Trophoblast cell (in vitro differentiated cells and primary cell): Measurements from ENCODE around the gene REG1B. TPM values are rescaled to one million over a fixed set of nuclear protein-coding genes. Genes with fewer than 3 reads are reported as not detected.

Experiments
- DNase-seq, 2 donors: peaks; one replicate each; pipeline ENCODE4 v3.0.0-alpha.2; 2016
- H2AFZ ChIP-seq: 2 replicates; pipeline ENCODE4 v1.6.1; 2013; ENCODE audit warnings: low read length, moderate library complexity, mild to moderate bottlenecking; ENCODE audit not compliant: insufficient read depth, poor library complexity
- H2AK5ac ChIP-seq: 2 replicates; pipeline ENCODE4 v1.6.1; 2013; ENCODE audit warnings: mild to moderate bottlenecking, low read length
- H2BK120ac ChIP-seq: 2 replicates; pipeline ENCODE4 v1.6.1; 2013; ENCODE audit warnings: low read length, mild to moderate bottlenecking, moderate library complexity; ENCODE audit not compliant: insufficient read depth, poor library complexity
- H2BK12ac ChIP-seq: 2 replicates; pipeline ENCODE4 v1.6.1; 2013; ENCODE audit warnings: mild to moderate bottlenecking, low read length, moderate library complexity
- H2BK5ac ChIP-seq: 2 replicates; pipeline ENCODE4 v1.6.1; 2013; ENCODE audit warnings: low read length, low read depth, moderate library complexity, mild to moderate bottlenecking; ENCODE audit not compliant: poor library complexity
- H3K14ac ChIP-seq: 2 replicates; pipeline ENCODE4 v1.6.1; 2013; ENCODE audit warnings: mild to moderate bottlenecking, low read length
- H3K18ac ChIP-seq: 2 replicates; pipeline ENCODE4 v1.6.1; 2013; ENCODE audit warnings: mild to moderate bottlenecking, low read length
- H3K23ac ChIP-seq: 2 replicates; pipeline ENCODE4 v1.6.1; 2013; ENCODE audit warnings: low read length
- H3K27ac ChIP-seq: 2 replicates; pipeline ENCODE4 v1.5.1; 2013; ENCODE audit warnings: low read depth, mild to moderate bottlenecking, inconsistent platforms, low read length, moderate library complexity
- H3K27me3 ChIP-seq: 2 replicates; pipeline ENCODE4 v1.6.1; 2013; ENCODE audit warnings: inconsistent platforms, mild to moderate bottlenecking, low read length, moderate library complexity; ENCODE audit not compliant: insufficient read depth
- H3K36me3 ChIP-seq, 2 experiments: 1 replicate in 1 of 2; 2 replicates in 1 of 2; pipeline ENCODE4 v1.6.1; 2013; ENCODE audit warnings: low read length in 2 of 2, mild to moderate bottlenecking in 2 of 2, moderate library complexity in 1 of 2; ENCODE audit not compliant: insufficient read depth in 2 of 2, control insufficient read depth in 1 of 2
- H3K4ac ChIP-seq: 2 replicates; pipeline ENCODE4 v1.6.1; 2013; ENCODE audit warnings: low read depth, mild to moderate bottlenecking, low read length, moderate library complexity
- H3K4me1 ChIP-seq, 2 experiments: 1 replicate in 1 of 2; 2 replicates in 1 of 2; pipeline ENCODE4 v1.6.1; 2013; ENCODE audit warnings: low read length in 2 of 2, mild to moderate bottlenecking in 2 of 2, moderate library complexity in 1 of 2; ENCODE audit not compliant: insufficient read depth in 2 of 2, control insufficient read depth in 1 of 2
- H3K4me2 ChIP-seq: 2 replicates; pipeline ENCODE4 v1.6.1; 2013; ENCODE audit warnings: inconsistent platforms, mild to moderate bottlenecking, low read length, moderate library complexity
- H3K4me3 ChIP-seq: 2 replicates; pipeline ENCODE4 v1.5.1; 2013; ENCODE audit warnings: mild to moderate bottlenecking, low read depth, low read length, inconsistent platforms
- H3K79me1 ChIP-seq: one replicate; pipeline ENCODE4 v1.6.1; 2013; ENCODE audit warnings: low read length
- H3K79me2 ChIP-seq: 2 replicates; pipeline ENCODE4 v1.6.1; 2013; ENCODE audit warnings: low read length, mild to moderate bottlenecking; ENCODE audit not compliant: control insufficient read depth, insufficient read depth, poor library complexity
- H3K9ac ChIP-seq: 2 replicates; pipeline ENCODE4 v1.6.1; 2013; ENCODE audit warnings: mild to moderate bottlenecking, low read length
- H3K9me3 ChIP-seq: 2 replicates; pipeline ENCODE4 v1.6.1; 2013; ENCODE audit warnings: low read depth, mild to moderate bottlenecking, control low read depth, inconsistent platforms, low read length; ENCODE audit not compliant: insufficient read depth
- H4K12ac ChIP-seq: 2 replicates; pipeline ENCODE4 v1.6.1; 2013; ENCODE audit warnings: low read depth, mild to moderate bottlenecking, low read length, moderate library complexity
- H4K8ac ChIP-seq: 2 replicates; pipeline ENCODE4 v1.6.1; 2013; ENCODE audit warnings: low read depth, mild to moderate bottlenecking, low read length, moderate library complexity
- H4K91ac ChIP-seq: one replicate; pipeline ENCODE4 v1.6.1; 2013; ENCODE audit warnings: low read depth, mild to moderate bottlenecking, low read length, moderate library complexity
- WGBS: extraction: QIAGEN DNeasy Blood & Tissue Kit; methylation state at CpG from one replicate; pipeline ENCODE4 v1.1.7; 2013; ENCODE audit warnings: missing lambda C conversion rate; ENCODE audit not compliant: insufficient read length, insufficient coverage; ENCODE audit errors: extremely low coverage; 5-methylcytosine and 5-hydroxymethylcytosine counted together
- polyA plus RNA-seq: library from polyadenylated mRNA; stranded (reverse); fragments of 200-250 nt; gene quantifications from 2 replicates; pipeline ENCODE4 v1.2.3, GENCODE V29; 2013

Gene REG1B
- polyA plus RNA-seq = not detected in 2 replicates

- no peak within 1 kb of the TSS for H3K4ac ChIP-seq
- H2AFZ ChIP-seq = no peak within 1 kb of the TSS
- no peak within 1 kb of the TSS for H3K18ac ChIP-seq
- no peaks in the 10 kb centered on the region for H3K79me1 ChIP-seq
- DNase-seq = no peak
- H2AK5ac ChIP-seq = no peak within 1 kb of the TSS
- no peak within 1 kb of the TSS for H3K4me2 ChIP-seq
- H3K23ac ChIP-seq = no peak within 1 kb of the TSS
- H2BK120ac ChIP-seq = no peak within 1 kb of the TSS
- no peak within 1 kb of the TSS for H3K9ac ChIP-seq
- H4K12ac ChIP-seq = no peak within 1 kb of the TSS
- no peak within 1 kb of the TSS for H4K8ac ChIP-seq
- H3K27me3 ChIP-seq = no peaks in the 10 kb centered on the region
- no peak within 1 kb of the TSS for H2BK12ac ChIP-seq
- H4K91ac ChIP-seq = no peak within 1 kb of the TSS
- no peaks in the 10 kb centered on the region for H3K9me3 ChIP-seq
- no peaks in the 10 kb centered on the region for H3K79me2 ChIP-seq
- no peak within 1 kb of the TSS for H3K14ac ChIP-seq
- H3K4me3 ChIP-seq = no peak within 1 kb of the TSS
- no peak within 1 kb of the TSS for H3K27ac ChIP-seq
- H2BK5ac ChIP-seq = no peak within 1 kb of the TSS
- no peaks in the 10 kb centered on the region for H3K4me1 ChIP-seq
- H3K36me3 ChIP-seq = no peaks in the 10 kb centered on the region
- WGBS = no CpG with 5 or more reads among the region's 2 CpGs
Observed at GRCh38 chr2:79087785-79088364, at the start of gene REG1B. REG1B (minus strand) TSS chr2:79087993; CDS start chr2:79087612, 381 bp downstream.

GRCh38 chr2:79131687-79132086 lies 43.9 kb upstream of the REG1B start:
- no peak overlapping the region for H2AK5ac ChIP-seq
- no peaks in the 10 kb centered on the region for H3K36me3 ChIP-seq
- no peak overlapping the region for H3K23ac ChIP-seq

GRCh38 chr2:79129804-79130203 lies 42.0 kb upstream of the REG1B start:
- no peak overlapping the region for H3K4me2 ChIP-seq
- no peak overlapping the region for H2BK5ac ChIP-seq
- DNase-seq = no peak
- H2BK120ac ChIP-seq = no peak overlapping the region
- no peak overlapping the region for H3K4me3 ChIP-seq
- H3K36me3 ChIP-seq = no peaks in the 10 kb centered on the region
- no peak overlapping the region for H3K18ac ChIP-seq
- H3K27me3 ChIP-seq = no peaks in the 10 kb centered on the region
- H3K79me1 ChIP-seq = no peaks in the 10 kb centered on the region
- H4K8ac ChIP-seq = no peak overlapping the region
- H3K9ac ChIP-seq = no peak overlapping the region
- no peak overlapping the region for H4K12ac ChIP-seq
- no peak overlapping the region for H2AK5ac ChIP-seq
- no peak overlapping the region for H3K14ac ChIP-seq
- no peak overlapping the region for H2BK12ac ChIP-seq
- H3K27ac ChIP-seq = no peak overlapping the region
- no peak overlapping the region for H3K23ac ChIP-seq
- no peaks in the 10 kb centered on the region for H3K79me2 ChIP-seq
- H3K9me3 ChIP-seq = no peaks in the 10 kb centered on the region
- no peak overlapping the region for H2AFZ ChIP-seq
- no peak overlapping the region for H3K4ac ChIP-seq
- H4K91ac ChIP-seq = no peak overlapping the region
- H3K4me1 ChIP-seq = no peaks in the 10 kb centered on the region

More at GRCh38 chr2:79131687-79132086, 43.9 kb upstream of the REG1B start:
- no peak overlapping the region for H4K91ac ChIP-seq
- no peak for DNase-seq
- no peak overlapping the region for H3K4me3 ChIP-seq
- H2AFZ ChIP-seq = no peak overlapping the region
- no peak overlapping the region for H4K8ac ChIP-seq
- H3K9me3 ChIP-seq = no peaks in the 10 kb centered on the region
- no peak overlapping the region for H2BK120ac ChIP-seq
- no peak overlapping the region for H3K4me2 ChIP-seq
- no peaks in the 10 kb centered on the region for H3K27me3 ChIP-seq
- H3K4ac ChIP-seq = no peak overlapping the region
- H3K4me1 ChIP-seq = no peaks in the 10 kb centered on the region
- H3K79me2 ChIP-seq = no peaks in the 10 kb centered on the region
- H2BK5ac ChIP-seq = no peak overlapping the region
- no peak overlapping the region for H3K9ac ChIP-seq
- H4K12ac ChIP-seq = no peak overlapping the region
- H3K27ac ChIP-seq = no peak overlapping the region
- no peak overlapping the region for H3K14ac ChIP-seq
- no peaks in the 10 kb centered on the region for H3K79me1 ChIP-seq
- no peak overlapping the region for H2BK12ac ChIP-seq
- no CpG with 5 or more reads among the region's 4 CpGs for WGBS
- no peak overlapping the region for H3K18ac ChIP-seq

GRCh38 chr2:79129260-79129659 lies 41.5 kb upstream of the REG1B start:
- H3K4me3 ChIP-seq = no peak overlapping the region
- no peaks in the 10 kb centered on the region for H3K4me1 ChIP-seq
- H4K8ac ChIP-seq = no peak overlapping the region
- no peak overlapping the region for H3K14ac ChIP-seq
- H3K79me2 ChIP-seq = no peaks in the 10 kb centered on the region
- no peak overlapping the region for H3K9ac ChIP-seq
- H3K4me2 ChIP-seq = no peak overlapping the region
- no peak overlapping the region for H3K23ac ChIP-seq
- no peak overlapping the region for H2BK12ac ChIP-seq
- no peak overlapping the region for H2AFZ ChIP-seq
- no peak overlapping the region for H2AK5ac ChIP-seq
- no peaks in the 10 kb centered on the region for H3K36me3 ChIP-seq
- WGBS = no CpG with 5 or more reads among the region's 6 CpGs
- no peak overlapping the region for H3K18ac ChIP-seq
- H3K4ac ChIP-seq = no peak overlapping the region
- no peak overlapping the region for H4K12ac ChIP-seq
- no peaks in the 10 kb centered on the region for H3K27me3 ChIP-seq
- H2BK5ac ChIP-seq = no peak overlapping the region
- H3K79me1 ChIP-seq = no peaks in the 10 kb centered on the region
- DNase-seq = no peak
- H4K91ac ChIP-seq = no peak overlapping the region
- no peaks in the 10 kb centered on the region for H3K9me3 ChIP-seq
- no peak overlapping the region for H2BK120ac ChIP-seq
- no peak overlapping the region for H3K27ac ChIP-seq
